ENCODE results near the gene NEU1. TPM values are rescaled to one million over a fixed set of nuclear protein-coding genes. Genes with fewer than 3 reads are reported as not detected.
A peak's percentile ranks its signal among the peaks of the same experiment; 100 is the strongest.
"Not testable (repeated sequence)": the region's sequence is repeated elsewhere in the genome, so short reads cannot be mapped to it uniquely, and the experiment has no call there.

The NEU1 gene
- polyA plus RNA-seq, 1 donor from 2014 or later, result 40.9 TPM

GRCh38 chr6:31864818-31865204, 2.2 kb upstream of the NEU1 start:
- Histone ChIP-seq H3K9me2 (ENCODE audit: insufficient read depth, low read length) (no peaks in the 10 kb centered on the region), H3K9ac (ENCODE audit: low read length) (no peak overlapping the region), H3K9me3 (ENCODE audit: low read length) (no peaks in the 10 kb centered on the region), H3K36me3 (ENCODE audit: insufficient read depth, low read length) (no peaks in the 10 kb centered on the region), H3K27ac (ENCODE audit: low read length) (no peak overlapping the region), H3K4me3 (ENCODE audit: low read length) (peak overlapping the region; percentile 90), H4K20me1 (ENCODE audit: insufficient read depth) (no peaks in the 10 kb centered on the region), H3K27me3 (ENCODE audit: insufficient read depth, low read depth, low read length) (no peaks in the 10 kb centered on the region), H3K79me2 (replicated peaks; ENCODE audit: insufficient read depth, low read length) (peaks cover 8% of the 10 kb centered on the region), H3F3A (ENCODE audit: insufficient read depth, low read length, poor library complexity, severe bottlenecking) (no peaks in the 10 kb centered on the region), H2AFZ (ENCODE audit: low read depth, low read length) (no peak overlapping the region), H3K4me2 (ENCODE audit: low read length) (no peak overlapping the region)
- TF ChIP-seq TAF1 (IDR thresholded peaks at IDR 0.05; ENCODE audit: low read depth) (no peak), REST (IDR thresholded peaks at IDR 0.05; ENCODE audit: borderline replicate concordance) (no peak), EP300 (conservative IDR thresholded peaks at IDR 0.05; ENCODE audit: poor library complexity, severe bottlenecking) (no peak), RAD21 (conservative IDR thresholded peaks at IDR 0.05) (no peak), MXI1 (conservative IDR thresholded peaks at IDR 0.05; ENCODE audit: poor library complexity, severe bottlenecking) (no peak), EZH2 (IDR thresholded peaks at IDR 0.05; ENCODE audit: borderline replicate concordance, insufficient read depth, low read length, poor library complexity, severe bottlenecking) (no peak), POLR2AphosphoS5 (IDR thresholded peaks at IDR 0.05) (no peak), CTCF (IDR thresholded peaks at IDR 0.05; ENCODE audit: poor library complexity, severe bottlenecking) (no peak), SMC3 (conservative IDR thresholded peaks at IDR 0.05; ENCODE audit: poor library complexity) (no peak)

GRCh38 chr6:31864123-31864562, 1.5 kb upstream of the NEU1 start:
- Histone ChIP-seq H3K9ac (ENCODE audit: low read length) (peak overlapping the region; percentile 73), H3K4me3 (ENCODE audit: low read length) (peak overlapping the region; percentile 90), H3K27ac (ENCODE audit: low read length) (peak overlapping the region; percentile 84), H2AFZ (ENCODE audit: low read depth, low read length) (peak overlapping the region; percentile 45)
- not testable (repeated sequence) for H3K79me2 ChIP-seq (replicated peaks; ENCODE audit: insufficient read depth, low read length); H3K4me2 ChIP-seq (ENCODE audit: low read length); H3K9me2 ChIP-seq (ENCODE audit: insufficient read depth, low read length); H3K27me3 ChIP-seq (ENCODE audit: insufficient read depth, low read depth, low read length); H3K9me3 ChIP-seq (ENCODE audit: low read length); H3K36me3 ChIP-seq (ENCODE audit: insufficient read depth, low read length); H4K20me1 ChIP-seq (ENCODE audit: insufficient read depth); H3F3A ChIP-seq (ENCODE audit: insufficient read depth, low read length, poor library complexity, severe bottlenecking)
- TF ChIP-seq SMC3 (conservative IDR thresholded peaks at IDR 0.05; ENCODE audit: poor library complexity) (peak; percentile 3), CTCF (IDR thresholded peaks at IDR 0.05; ENCODE audit: poor library complexity, severe bottlenecking) (peak; percentile 20), RAD21 (conservative IDR thresholded peaks at IDR 0.05) (peak; percentile 3)

All from neural cell (in vitro differentiated cells).